ENCODE data around the gene SLC2A4RG. TPM values are rescaled to one million over a fixed set of nuclear protein-coding genes. Genes with fewer than 3 reads are reported as not detected.
"Not testable (repeated sequence)": the region's sequence is repeated elsewhere in the genome, so short reads cannot be mapped to it uniquely, and the experiment has no call there.

SLC2A4RG gene
- polyA plus RNA-seq, 3 donors from 2014 or later, result 1.5 to 3.6 (median 3.2) TPM

- no peak for DNase-seq
- H3K36me3 Mint-ChIP-seq, result peaks cover 30 to 59% (median 44%) of the 10 kb centered on the region in 3 donors
- H3K4me1 Mint-ChIP-seq, result peaks cover 38 to 57% of the 10 kb centered on the region in 2 donors
- H3K9me3 Mint-ChIP-seq, result peaks cover 1 to 10% (median 5%) of the 10 kb centered on the region in 6 donors
- peaks cover 2 to 4% (median 2%) of the 10 kb centered on the region in 3 donors for H3K27me3 Mint-ChIP-seq (ENCODE audit: low read depth in 3 of 3)
- no peak overlapping the region for H3K27ac Mint-ChIP-seq
- H3K4me3 Mint-ChIP-seq, result no peak overlapping the region
Observed at GRCh38 chr20:63714858-63715257, 24.7 kb upstream of the SLC2A4RG start.

- Mint-ChIP-seq H3K4me1 (peaks cover 21 to 35% of the 10 kb centered on the region in 2 donors), H3K27ac (peak overlapping the region in 2 of 6 donors; percentile 7 to 30), H3K27me3 (ENCODE audit: low read depth in 3 of 3) (peaks cover 0 to 5% (median 1%) of the 10 kb centered on the region in 3 donors), H3K9me3 (peaks cover 1 to 10% (median 5%) of the 10 kb centered on the region in 6 donors), H3K36me3 (peaks cover 27 to 43% (median 40%) of the 10 kb centered on the region in 3 donors), H3K4me3 (peak overlapping the region in 1 of 5 donors; percentile 22)
- no peak for DNase-seq
Observed at GRCh38 chr20:63718996-63719395, 20.6 kb upstream of the SLC2A4RG start.

- Mint-ChIP-seq H3K4me1 (peaks cover 20 to 21% of the 10 kb centered on the region in 2 donors), H3K36me3 (peaks cover 24 to 31% (median 29%) of the 10 kb centered on the region in 3 donors), H3K9me3 (peaks cover 3 to 12% (median 8%) of the 10 kb centered on the region in 6 donors)
- H3K27ac Mint-ChIP-seq; H3K27me3 Mint-ChIP-seq (ENCODE audit: low read depth in 3 of 3); DNase-seq; H3K4me3 Mint-ChIP-seq: not testable (repeated sequence)
Observed at GRCh38 chr20:63722967-63723622, 16.5 kb upstream of the SLC2A4RG start.

- DNase-seq; H3K27me3 Mint-ChIP-seq (ENCODE audit: low read depth in 3 of 3); H3K9me3 Mint-ChIP-seq: not testable (repeated sequence)
- peaks cover 4 to 25% of the 10 kb centered on the region in 2 donors for H3K4me1 Mint-ChIP-seq
- H3K36me3 Mint-ChIP-seq, result peaks cover 14 to 24% (median 17%) of the 10 kb centered on the region in 3 donors
- H3K4me3 Mint-ChIP-seq, result peak overlapping the region in 1 of 5 donors; percentile 12
- peak overlapping the region in 2 of 6 donors; percentile 49 to 77 for H3K27ac Mint-ChIP-seq
Observed at GRCh38 chr20:63730189-63730733, 9.3 kb upstream of the SLC2A4RG start.

GRCh38 chr20:63731410-63731809 is 8.2 kb upstream of the SLC2A4RG start:
- no peak overlapping the region for H3K27ac Mint-ChIP-seq
- H3K36me3 Mint-ChIP-seq, result peaks cover 7 to 24% (median 14%) of the 10 kb centered on the region in 3 donors
- peaks cover 2 to 10% (median 9%) of the 10 kb centered on the region in 3 donors for H3K27me3 Mint-ChIP-seq (ENCODE audit: low read depth in 3 of 3)
- H3K9me3 Mint-ChIP-seq, result no peaks in the 10 kb centered on the region
- no peak overlapping the region for H3K4me3 Mint-ChIP-seq
- peaks cover 8 to 35% of the 10 kb centered on the region in 2 donors for H3K4me1 Mint-ChIP-seq
- DNase-seq, result no peak

GRCh38 chr20:63732118-63733095 is 7.2 kb upstream of the SLC2A4RG start:
- H3K9me3 Mint-ChIP-seq, result no peaks in the 10 kb centered on the region
- no peak overlapping the region for H3K27ac Mint-ChIP-seq
- peaks cover 14 to 36% of the 10 kb centered on the region in 2 donors for H3K4me1 Mint-ChIP-seq
- no peak overlapping the region for H3K4me3 Mint-ChIP-seq
- H3K27me3 Mint-ChIP-seq (ENCODE audit: low read depth in 3 of 3), result peaks cover 2 to 14% (median 11%) of the 10 kb centered on the region in 3 donors
- peaks cover 4 to 20% (median 10%) of the 10 kb centered on the region in 3 donors for H3K36me3 Mint-ChIP-seq
- no peak for DNase-seq

GRCh38 chr20:63733117-63733516 is 6.5 kb upstream of the SLC2A4RG start:
- Mint-ChIP-seq H3K4me1 (peaks cover 14 to 30% of the 10 kb centered on the region in 2 donors), H3K9me3 (no peaks in the 10 kb centered on the region), H3K27ac (no peak overlapping the region), H3K27me3 (ENCODE audit: low read depth in 3 of 3) (peaks cover 2 to 14% (median 11%) of the 10 kb centered on the region in 3 donors), H3K36me3 (peaks cover 3 to 16% (median 9%) of the 10 kb centered on the region in 3 donors), H3K4me3 (no peak overlapping the region)
- DNase-seq, result no peak

- Mint-ChIP-seq H3K27ac (peak overlapping the region in 3 of 6 donors; percentile 20 to 67 (median 35)), H3K4me1 (peaks cover 14 to 26% of the 10 kb centered on the region in 2 donors), H3K9me3 (no peaks in the 10 kb centered on the region), H3K4me3 (peak overlapping the region in 1 of 5 donors; percentile 36), H3K27me3 (ENCODE audit: low read depth in 3 of 3) (peaks cover 2 to 11% (median 9%) of the 10 kb centered on the region in 3 donors), H3K36me3 (peaks cover 0 to 16% (median 6%) of the 10 kb centered on the region in 3 donors)
- DNase-seq, result no peak
Observed at GRCh38 chr20:63733579-63734081, 5.9 kb upstream of the SLC2A4RG start.

GRCh38 chr20:63734111-63734945 is 5.2 kb upstream of the SLC2A4RG start:
- no peaks in the 10 kb centered on the region for H3K9me3 Mint-ChIP-seq
- no peak overlapping the region for H3K4me3 Mint-ChIP-seq
- H3K27me3 Mint-ChIP-seq (ENCODE audit: low read depth in 3 of 3), result peaks cover 2 to 11% (median 9%) of the 10 kb centered on the region in 3 donors
- DNase-seq, result no peak
- peaks cover 14 to 24% of the 10 kb centered on the region in 2 donors for H3K4me1 Mint-ChIP-seq
- peaks cover 0 to 15% (median 6%) of the 10 kb centered on the region in 3 donors for H3K36me3 Mint-ChIP-seq
- H3K27ac Mint-ChIP-seq, result peak overlapping the region in 2 of 6 donors; percentile 20 to 67

- Mint-ChIP-seq H3K4me3 (peak overlapping the region in 3 of 5 donors; percentile 12 to 90 (median 45)), H3K27me3 (ENCODE audit: low read depth in 3 of 3) (peaks cover 2 to 9% (median 6%) of the 10 kb centered on the region in 3 donors), H3K27ac (peak overlapping the region in 2 of 6 donors; percentile 70 to 92), H3K4me1 (peaks cover 14 to 24% of the 10 kb centered on the region in 2 donors), H3K9me3 (no peaks in the 10 kb centered on the region), H3K36me3 (peaks cover 0 to 12% (median 6%) of the 10 kb centered on the region in 3 donors)
- DNase-seq, result no peak
Observed at GRCh38 chr20:63734946-63735858, 4.4 kb upstream of the SLC2A4RG start.

GRCh38 chr20:63735859-63736718 is 3.5 kb upstream of the SLC2A4RG start, which contains the start of gene LIME1:
LIME1 (plus strand) TSS chr20:63736664; CDS start chr20:63737550, 886 bp downstream.
- no peaks in the 10 kb centered on the region for H3K9me3 Mint-ChIP-seq
- H3K4me3 Mint-ChIP-seq, result peak within 1 kb of the TSS; percentile 83 to 91 (median 90)
- H3K4me1 Mint-ChIP-seq, result peaks cover 14 to 24% of the 10 kb centered on the region in 2 donors
- H3K27me3 Mint-ChIP-seq (ENCODE audit: low read depth in 3 of 3), result peaks cover 2 to 9% (median 6%) of the 10 kb centered on the region in 3 donors
- H3K36me3 Mint-ChIP-seq, result peaks cover 0 to 12% (median 6%) of the 10 kb centered on the region in 3 donors
- peak; percentile 85 to 89 (median 88) for DNase-seq
- peak within 1 kb of the TSS; percentile 89 to 94 (median 92) for H3K27ac Mint-ChIP-seq
